NCI-H82 treated with DMSO at 0.1 percent for 48 hours (cell line): ENCODE results near the gene PAX2.

Experiments
- DNase-seq: peaks from one replicate; lab custom pipeline; 2025; ENCODE audit not compliant: unreplicated experiment; lab: John Stamatoyannopoulos, UW

Gene PAX2

DNA sequence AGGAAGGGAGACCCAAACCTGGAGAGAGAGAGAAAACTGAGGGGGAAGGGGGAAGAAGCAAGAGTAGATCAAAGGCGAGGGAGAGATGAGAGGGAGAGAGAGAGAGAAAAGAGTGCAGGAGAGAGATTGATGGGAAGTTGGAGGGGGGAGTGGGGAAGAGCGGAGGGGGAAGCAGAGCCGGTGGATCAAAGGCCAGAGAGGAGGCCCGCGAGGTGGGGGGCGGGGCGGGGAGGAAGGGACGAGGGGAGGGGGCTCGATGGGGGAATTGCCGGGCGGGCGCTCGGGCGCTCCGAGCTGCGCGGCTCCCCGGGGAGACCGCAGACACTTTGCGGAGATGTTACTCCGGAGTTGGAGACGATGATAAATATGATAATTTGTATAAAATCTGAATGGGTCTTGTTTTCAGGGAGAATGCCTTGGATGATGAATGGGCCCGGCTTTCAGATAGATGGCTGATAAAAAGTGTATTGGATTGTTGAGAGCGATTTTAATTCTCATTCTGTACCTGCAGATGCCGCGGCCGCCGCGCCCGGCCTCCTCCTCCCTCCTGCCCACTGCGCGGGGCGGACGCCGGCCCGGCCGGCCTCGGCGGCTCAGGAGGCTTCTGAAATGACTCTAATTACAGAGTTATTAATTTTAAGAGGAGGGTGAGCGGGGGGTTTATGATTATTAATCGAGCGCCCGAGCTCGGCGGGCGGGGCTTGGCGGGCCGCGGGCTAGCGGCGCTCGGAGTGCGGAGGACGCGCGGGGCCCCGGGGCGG is 21.4 kb upstream of the PAX2 start:
- no peak for DNase-seq

DNA sequence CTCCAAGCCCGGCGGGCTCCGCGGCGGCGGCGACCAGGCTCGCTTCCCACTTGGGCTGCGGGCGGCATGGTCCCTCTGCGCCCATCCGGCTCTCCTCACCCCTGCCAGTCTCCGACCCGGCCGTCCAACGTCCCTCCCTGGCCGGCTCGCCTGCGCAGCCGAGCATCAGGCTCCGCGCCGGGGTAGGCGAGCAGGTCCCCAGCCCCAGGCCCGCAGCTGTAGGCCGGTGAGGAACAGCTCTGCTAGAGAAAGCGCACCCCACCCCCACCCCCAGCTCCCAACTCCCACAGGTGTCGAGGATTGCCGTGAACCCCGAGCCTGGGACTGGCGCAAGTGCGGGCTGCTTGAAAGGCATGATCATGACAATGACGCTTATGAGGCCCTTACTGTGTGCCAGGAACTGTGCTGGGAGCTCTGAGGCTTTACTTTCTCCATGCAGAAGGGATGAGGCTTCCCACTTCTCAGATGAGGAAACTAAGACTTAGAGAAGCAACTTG is 20.8 kb upstream of the PAX2 start:
- no peak for DNase-seq

DNA sequence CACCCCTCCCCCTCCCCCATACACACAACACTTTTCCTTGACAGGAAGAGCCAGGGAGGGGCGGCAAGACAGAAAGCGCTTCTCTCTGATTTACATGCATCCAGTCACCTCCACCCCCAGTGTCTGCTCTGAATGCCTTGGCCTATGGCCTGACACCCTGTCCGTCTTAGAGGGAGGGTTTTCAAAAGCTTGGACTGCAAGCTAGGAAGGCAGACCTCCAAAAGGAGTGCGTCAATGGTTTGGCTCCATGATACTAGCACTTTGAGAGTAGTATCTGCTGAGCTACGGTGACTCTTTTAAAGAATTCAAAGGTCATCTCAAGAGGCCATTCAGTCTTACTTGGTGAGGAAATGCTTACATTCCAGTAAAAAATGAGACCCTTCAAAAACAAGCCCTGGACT is 20.3 kb upstream of the PAX2 start:
- DNase-seq, result no peak

DNA sequence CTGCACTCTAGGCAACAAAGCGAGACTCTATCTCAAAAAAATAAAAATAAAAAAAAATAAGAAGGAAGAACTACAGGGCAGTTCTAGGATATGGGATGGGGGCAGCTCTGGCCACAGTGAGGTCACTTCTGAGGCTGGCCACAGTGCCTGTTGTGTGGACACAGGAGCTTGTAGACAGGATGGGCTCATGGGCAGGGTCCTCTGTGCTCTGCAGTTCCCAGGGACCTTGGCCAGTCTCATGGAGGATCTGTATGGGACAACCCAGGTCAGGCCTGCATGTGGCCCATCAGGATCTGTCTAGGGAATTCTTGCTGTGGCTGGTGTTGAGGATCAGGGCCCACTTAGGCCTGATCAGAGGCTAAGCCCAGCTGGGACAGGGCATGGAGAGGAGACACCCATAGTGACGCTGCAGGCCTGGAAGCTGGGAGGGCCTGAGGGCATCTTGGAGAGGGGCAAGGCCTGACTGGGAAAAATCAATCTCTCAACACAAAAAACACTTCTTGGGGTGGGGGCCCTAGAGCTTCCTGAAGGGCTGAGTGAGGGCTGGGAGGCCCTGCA is 19.4 kb upstream of the PAX2 start:
- no peak for DNase-seq

DNA sequence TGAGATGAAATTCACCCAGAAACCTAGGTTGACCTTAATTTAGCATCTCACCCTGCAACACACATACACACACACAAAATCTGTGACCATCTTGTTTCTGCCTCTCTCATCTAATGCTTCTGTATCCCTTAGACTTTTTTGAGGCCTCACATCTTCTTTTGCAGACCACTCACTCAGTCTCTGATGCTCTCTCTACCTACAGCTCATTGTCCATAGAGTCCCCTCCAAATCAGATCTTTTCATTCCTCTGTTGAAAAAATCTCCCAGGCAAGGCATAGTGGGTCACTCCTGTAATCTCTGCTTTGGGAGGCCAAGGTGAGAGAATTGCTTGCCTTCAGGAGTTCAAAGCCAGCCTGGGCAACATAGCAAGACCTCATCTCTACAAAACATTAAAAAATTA is 17.6 kb upstream of the PAX2 start:
- DNase-seq, result no peak

DNA sequence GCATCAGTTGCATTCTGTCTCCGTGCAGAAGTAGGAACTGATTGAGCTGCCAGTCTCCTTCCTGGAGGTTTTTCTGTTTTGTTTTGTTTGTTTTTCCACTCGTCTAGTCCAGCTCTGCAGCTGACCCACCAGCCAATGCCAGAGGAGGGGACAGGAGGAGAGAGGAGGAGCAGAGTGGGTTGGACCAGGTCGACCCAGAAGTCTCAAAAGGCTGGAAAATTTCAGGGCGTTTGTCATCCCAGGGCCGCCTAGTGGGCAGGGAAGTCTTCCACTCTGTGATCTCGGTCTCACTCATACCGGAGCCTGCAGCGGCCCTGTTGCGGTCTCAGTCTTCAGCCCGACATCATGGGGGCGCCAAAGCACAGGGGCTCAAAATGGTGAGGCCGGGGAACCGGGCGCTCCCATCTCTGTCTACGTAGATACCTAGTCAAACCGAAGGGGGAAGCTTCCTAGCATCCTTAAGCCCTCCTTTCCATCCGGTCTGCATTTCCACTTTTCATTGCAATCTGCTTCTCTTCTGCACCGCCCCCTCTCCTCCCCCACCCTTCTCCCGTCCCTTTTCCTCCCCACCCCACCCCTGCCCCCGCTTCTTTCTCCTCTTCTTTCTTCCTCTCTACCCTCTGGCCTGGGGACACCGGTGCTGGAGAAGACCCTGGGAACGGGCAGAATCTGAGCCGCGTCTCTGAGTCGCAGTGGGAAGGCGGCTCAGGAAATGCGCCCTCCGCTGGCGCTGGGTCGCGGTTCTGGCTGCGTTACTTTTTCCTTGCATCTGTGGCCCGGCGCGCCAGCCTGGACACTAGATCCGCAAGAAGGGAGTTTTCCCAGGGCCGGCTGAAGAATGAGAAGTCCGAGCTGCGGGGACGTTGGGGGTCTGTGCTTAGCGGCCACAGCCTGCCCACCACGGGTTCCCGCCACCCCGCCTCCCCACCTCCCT is 16.2 kb upstream of the PAX2 start:
- DNase-seq, result peak; percentile 11

DNA sequence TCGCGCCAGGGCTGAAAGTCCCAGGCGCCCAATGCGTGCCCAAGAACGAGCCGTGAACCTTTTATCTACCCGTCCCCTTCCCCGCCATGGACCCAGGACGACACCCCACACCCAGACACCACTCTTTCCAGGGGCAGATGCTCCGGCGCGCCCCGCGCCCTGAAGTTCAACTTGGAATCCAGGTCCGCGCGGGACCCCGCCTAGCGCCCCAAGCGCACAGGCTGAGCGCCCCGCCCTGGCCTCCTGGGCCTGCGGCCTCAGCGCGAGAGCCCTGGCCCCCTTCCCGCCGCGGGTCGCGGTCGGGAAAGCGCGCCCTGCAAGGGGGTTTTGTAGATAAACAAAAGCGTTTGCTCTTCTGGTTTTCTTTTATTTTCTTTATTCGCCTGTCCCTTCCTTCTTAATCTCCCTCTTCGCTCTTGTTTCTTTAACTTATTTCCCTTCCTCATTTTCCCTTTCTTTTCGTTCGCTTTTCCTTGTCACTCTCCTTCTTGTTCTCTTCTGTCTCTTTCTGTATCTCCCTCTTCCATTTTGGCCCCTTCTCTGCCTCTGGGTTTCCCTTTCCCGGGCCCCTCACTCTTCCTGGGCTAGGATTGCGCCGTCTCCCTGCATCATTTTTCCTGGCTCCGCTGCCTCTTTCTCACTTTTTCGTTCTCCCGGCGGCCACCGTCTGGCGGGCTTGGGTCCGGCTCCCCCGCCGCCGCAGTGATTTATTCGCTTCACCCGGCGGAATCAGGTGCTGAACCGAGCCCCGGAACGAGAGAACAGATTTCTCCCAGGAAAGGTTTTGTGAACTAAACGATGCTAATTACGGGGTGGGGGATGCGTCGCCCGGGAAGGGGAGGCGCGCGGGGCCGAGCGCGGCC is 15.3 kb upstream of the PAX2 start:
- no peak for DNase-seq

DNA sequence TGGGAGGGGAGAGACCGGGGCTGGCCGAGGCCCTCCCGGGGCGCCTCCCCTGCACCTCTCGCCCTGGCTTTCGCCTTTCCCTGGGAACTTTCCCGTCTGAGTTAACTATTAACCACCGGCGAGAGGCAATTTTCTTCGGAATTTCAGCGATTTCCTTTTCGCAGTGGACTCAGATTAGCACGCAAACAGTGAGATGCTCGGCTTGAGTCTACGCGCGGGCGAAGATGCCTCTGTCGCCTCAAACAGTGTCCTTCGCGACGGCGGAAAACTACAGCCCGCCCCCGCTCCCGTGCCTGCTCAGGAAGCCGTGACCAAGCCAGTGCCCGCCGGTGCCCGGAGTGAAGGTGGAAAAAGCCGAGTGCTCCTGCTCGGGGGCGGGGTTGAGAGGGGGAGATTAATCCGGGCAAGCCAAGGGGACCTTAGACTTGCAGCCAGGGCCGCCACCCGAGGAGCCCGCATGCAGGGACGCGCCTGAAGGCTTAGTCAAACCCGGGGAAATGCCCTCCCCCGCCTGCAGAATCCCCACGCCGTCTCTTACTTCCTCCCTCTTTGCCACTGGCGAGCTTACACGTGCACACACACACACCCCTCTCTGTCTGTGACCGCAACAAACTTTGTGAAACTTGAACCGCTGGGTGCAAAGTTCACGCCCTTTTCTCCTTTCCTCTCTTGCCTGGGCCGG is 14.5 kb upstream of the PAX2 start:
- no peak for DNase-seq

DNA sequence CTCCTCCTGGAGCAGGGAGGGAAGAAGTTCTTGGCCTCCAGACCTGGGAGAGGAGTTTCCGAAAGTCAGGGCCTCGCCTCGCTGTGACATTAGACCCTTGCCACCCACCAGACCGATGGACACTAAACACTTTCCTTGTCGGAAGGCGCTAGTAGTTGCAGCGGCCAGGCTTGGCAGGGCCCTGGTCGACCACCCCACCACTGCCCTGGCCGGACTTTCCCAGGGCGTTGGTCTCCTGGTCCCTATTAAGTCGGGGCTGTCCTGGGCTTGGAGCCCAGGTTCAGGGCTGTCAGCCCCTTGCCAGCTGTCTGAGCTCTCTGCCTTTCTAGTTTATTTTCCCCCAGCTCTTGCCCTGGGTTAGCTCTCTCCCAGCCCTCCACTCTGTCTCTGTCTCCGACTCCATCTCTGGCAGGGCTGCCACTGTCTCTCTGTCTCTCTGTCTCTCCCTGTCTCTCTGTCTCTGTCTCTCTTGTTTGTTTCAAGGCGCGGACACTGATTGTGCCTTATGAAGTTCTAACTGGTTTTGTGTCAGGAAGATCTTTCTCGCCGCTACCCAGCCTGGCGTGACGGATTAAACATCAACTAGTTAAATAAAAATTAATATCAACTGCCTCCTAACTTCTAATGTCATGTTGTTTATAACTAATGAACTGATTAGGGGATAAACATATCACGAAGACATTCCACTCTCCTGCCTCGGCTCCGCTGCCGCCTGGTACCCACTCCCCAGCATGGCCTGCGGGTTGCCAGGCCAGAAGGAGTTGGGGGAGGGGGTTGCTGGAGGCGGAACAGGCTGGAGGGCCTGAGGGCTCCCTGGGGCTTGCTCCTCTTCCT is 13.8 kb upstream of the PAX2 start:
- no peak for DNase-seq

DNA sequence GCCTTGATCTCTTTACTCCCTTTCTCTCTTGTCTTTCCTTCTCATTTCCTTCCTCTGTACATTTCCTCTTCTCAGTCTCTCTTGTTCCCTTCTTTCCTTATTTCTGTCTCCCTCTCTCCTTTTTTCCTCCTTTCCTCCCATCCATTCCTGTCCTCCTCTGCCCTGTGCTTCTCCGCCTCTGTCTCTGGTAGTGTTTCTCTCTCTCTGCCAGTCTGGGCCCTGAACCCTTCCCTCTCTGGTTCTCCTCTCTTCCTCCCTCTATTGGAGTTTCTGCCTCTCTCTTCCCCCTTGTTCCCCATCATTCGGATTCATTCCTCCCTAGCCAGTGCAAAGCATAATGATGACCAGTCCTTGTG is 13.2 kb upstream of the PAX2 start:
- no peak for DNase-seq

DNA sequence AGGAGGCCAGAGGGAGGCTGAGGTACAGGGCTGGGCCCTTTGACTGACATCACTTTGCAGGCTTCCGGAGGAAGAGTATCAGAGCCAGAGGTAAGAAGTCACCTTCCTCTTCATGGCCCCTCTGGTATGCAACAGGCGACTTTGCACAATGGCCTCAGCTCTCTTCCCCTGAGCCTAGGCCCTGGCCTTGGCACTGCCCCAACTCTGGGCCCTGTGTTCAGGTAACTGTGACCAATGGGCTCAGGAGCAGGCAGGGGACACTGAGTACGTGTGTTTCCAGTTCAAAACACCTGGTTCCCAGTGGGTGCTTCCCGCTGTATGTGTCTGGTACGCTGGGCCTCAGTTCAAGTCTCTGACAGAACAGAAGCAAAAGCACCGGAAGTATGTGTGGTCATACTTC is 12.1 kb upstream of the PAX2 start:
- DNase-seq, result no peak

DNA sequence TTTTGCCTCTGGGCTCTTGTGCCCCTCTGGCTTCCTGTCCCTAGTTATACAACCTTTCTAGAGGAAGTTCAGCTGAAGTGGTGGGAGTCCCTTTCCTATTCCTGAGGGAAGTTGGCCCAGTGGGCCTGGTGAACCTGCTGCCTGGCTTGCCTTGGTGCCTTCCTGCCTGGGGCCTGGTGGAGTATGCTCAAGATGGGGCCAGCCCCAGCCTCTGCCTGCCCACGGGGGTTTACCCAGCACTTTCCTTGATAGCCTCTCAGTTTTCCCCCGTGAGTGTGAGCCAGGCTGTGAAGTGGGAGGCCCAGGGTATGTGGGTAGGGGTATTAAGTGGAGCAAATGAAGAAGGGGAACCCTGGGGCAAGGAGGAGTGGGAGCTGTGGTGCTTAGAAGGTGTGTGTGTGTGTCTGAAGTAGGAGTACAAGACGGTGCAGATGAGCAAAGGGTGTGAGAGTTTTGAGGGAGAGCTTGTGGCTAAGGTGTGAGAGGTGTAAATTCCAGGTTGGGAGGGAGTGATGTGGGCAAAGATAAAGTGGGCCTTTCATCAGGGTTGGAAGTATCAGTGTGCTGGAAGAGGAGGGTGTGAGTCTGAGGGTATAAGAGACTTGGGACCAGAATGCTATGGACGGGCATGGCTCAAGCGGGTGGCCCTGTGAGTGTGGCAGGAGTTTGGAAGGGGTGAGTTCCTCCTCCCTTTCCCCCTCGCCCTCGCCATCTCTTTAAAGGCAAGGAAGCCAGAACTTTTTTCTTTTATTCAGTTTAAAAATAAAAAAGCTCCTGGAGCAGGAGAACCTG is 10.9 kb upstream of the PAX2 start:
- no peak for DNase-seq

DNA sequence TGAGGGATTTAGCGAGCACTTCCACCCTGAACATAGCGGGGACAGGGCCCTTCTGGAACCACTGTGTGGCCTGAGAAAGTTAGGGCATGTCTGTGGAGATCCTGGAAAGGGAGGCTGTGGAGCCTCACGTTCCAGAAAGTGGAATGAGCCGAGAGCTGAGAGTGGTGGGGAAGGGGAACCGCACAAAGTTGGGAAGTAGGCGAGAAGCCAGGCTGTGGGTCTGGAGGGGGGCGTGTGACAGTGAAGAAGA is 10.4 kb upstream of the PAX2 start:
- no peak for DNase-seq

DNA sequence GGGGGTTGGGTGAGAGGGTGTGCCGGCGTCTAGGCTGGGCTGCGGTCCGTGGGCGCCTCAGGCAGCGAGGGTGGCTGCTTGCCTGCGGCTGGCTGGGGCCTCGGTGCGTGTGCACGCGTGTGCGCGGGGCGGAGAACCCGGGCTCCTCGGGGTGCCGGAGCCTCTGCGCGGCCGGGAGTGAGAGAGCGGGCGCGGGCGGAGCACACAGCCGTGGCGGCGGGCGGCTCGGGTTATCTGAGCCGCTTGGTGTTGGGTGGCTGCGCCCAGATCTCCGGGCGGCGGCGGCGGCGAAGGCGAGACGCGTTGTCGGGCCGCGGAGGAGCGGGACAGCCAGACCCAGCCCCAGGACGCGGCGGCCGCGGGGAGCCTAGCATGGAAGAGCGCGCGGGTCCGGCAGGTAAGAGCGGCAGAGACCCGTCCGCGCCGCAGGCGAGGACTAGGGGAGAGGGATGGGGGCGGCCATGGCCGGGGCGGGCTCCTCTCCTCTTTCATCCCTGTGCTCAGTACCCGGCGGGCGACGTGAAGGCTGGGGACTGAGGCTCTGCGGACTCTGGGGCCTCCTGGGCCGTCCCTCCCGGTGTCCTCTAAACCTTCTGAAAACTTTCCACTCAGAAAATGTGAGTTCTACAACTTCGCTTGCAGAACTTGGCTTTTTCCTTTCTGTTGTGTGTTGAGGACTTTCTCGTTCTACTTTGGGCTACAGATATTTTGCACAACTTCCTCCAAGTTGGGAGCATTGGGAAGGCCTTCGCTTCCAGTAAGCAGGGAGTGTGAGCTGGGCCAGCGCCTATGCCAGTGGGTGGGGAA is 9.8 kb upstream of the PAX2 start:
- DNase-seq, result no peak

DNA sequence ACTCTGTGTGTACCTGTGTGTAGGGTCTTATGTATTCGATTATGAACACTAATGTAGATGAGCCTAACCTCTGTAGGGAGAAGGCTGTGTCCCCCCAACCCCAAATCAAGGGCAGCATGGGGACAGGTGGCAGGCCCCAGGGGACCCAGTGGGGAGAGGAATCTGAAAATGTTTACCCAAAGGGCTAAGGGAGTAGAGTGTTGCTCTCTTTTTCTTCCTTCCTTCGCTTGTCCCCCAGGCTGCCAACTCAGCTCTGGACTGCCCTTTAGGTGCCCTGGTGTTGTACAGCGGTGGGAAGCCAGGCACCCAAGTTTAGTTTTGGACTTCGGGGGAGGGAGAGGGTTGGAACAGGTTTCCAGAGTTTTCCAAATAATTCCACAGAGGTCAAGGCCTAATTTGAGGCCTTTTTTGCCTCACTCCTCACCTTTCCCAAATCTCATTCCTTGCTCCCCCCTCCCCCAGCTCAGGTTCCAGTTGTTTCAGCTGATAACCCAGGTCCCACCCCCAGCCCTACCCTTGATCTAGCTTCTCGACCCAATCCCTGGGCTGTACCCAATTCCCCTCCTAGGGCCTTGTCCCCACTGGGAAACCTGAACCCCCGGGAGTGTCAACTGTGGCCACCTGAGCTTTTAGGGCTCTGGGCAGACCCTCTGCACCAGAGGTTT is 9.1 kb upstream of the PAX2 start:
- DNase-seq, result no peak

DNA sequence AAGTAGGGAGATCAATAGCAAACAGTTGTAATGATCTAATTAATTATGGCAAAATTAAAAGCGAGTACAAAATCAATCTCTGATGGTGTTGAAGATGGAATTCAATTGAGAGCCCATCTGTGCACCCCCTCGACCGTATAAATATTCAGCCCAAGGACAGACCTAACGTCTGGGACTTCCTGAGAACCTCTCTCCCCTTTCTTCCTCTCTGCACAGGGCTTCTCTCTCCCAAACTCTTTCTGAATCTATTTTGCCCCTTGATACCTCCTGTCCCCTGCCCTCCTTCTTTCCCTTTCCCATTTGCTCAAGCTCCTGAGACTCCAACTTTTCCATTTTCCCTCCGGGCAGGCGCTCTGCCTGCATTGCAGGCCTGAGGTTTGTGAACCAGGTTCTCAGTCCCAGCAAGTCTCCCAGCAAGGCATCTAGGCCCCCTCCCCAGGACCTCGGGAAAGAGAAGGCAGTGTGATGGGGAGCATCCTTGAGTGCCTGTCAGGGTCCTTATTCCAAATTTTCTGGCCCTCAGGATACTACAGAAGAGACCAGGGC is 8.5 kb upstream of the PAX2 start:
- no peak for DNase-seq

DNA sequence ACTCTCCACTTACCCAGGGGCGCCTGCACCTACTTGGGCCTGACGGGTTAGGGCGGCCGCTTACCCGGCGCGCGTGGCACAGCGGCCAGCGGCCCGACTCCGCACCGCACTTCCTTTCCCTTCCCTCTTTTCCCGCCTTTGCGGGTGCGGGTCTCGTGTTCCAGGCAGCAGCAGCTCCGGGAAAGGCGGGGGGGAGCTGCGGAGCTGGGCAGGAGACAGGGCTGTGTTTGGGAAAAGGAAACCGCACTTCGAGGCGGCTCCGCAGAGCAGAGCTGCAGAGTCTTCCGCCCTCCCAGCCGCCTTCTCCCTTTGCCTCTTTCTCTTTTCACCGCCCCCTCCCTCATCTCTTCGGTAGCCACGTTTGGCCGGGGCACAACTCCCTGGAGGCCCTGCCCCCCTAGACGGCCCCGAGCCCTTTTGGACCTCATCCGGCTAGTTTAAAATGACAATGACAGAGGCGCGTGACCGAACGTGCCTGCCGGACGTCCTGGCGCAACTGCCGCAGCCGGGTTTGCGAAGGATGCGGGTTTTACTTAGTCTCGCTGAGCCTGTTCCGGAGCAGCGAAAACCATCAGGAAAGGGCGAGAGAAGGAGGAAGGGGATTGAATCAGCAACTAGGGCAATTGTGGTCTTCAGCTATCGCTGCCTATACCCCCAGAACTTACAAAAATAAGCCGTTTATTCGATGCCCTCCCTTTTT is 7.9 kb upstream of the PAX2 start:
- DNase-seq, result no peak
